Stimulated activated effector memory CD8-positive, alpha-beta T cell treated with anti-CD3 and anti-CD28 coated beads, Interleukin-12 subunit alpha, Interleukin-12 subunit beta, amount 100 ng/mL, for 72 hours (primary cell): ENCODE data around the gene PHF1.

Source experiments
- ATAC-seq: fragments of 150-1000 bp; cut with Tn5 transposase; 2 replicates; pipeline ENCODE4 v1.10.0; 2021
- DNase-seq, 2 donors: peaks; one replicate each; pipeline ENCODE4 v3.0.0; 2021 to 2022; ENCODE audit warnings: low spot score in 2 of 2
- H3K27ac Mint-ChIP-seq: one replicate; pipeline ENCODE4 v1.8.0; 2022; ENCODE audit warnings: mild to moderate bottlenecking, mixed read lengths
- H3K36me3 Mint-ChIP-seq: one replicate; pipeline ENCODE4 v1.8.0; 2022; ENCODE audit warnings: mild to moderate bottlenecking, mixed read lengths
- H3K4me1 Mint-ChIP-seq: one replicate; pipeline ENCODE4 v1.8.0; 2022; ENCODE audit warnings: mixed read lengths
- H3K4me3 Mint-ChIP-seq: one replicate; pipeline ENCODE4 v1.8.0; 2022; ENCODE audit warnings: mild to moderate bottlenecking, mixed read lengths
- H3K9me3 Mint-ChIP-seq: one replicate; pipeline ENCODE4 v1.8.0; 2022; ENCODE audit warnings: mixed read lengths

The PHF1 gene

DNA sequence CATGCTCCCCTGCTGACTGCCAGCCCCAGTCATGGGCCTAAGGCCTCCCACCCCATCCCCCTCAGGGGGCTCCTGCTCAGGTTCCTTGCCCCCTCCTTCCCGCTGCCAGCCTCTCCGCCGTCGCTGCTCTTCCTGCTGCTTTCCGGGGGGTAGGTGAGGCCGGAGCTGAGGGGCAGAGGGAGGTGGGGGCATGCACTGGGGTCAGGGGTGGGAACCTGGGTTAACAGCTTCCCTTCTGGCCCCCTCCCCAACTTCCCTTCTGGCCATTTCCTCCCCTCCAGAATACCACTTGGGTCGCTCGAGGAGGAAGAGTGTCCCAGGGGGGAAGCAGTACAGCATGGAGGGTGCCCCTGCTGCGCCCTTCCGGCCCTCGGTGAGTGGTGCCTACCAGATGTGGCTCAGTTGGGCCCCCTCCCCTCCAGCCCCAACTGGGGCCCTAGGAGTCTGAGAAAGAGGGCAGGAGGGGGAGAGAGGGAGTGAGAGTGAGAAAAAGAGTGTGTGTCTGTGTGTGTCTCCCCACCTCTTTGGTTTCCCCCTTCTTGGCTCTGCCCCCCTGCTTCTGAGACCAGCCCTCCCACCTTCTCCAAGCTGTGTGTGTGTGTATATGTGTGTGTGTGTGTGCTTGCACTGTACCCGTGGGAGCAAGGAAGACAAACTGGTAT lies 21.2 kb downstream of the PHF1 start:
- peaks cover 60% of the 10 kb centered on the region for H3K36me3 Mint-ChIP-seq

DNA sequence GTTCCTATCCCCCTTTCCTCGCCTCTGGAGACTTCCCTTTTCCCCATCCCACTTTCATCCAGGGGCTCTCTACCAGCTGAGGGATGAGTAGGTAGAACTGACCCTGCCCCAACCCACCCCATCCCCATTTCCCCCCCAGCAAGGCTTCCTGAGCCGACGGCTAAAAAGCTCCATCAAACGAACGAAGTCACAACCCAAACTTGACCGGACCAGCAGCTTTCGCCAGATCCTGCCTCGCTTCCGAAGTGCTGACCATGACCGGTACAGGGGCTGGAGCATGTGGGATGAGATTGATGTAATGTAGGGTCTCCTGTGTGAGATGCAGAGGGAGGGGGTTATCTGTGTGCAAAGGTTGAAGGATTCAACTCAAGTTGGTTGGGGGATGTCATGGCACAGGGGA lies 21.7 kb downstream of the PHF1 start:
- Mint-ChIP-seq H3K36me3 (peaks cover 61% of the 10 kb centered on the region), H3K9me3 (no peaks in the 10 kb centered on the region), H3K27ac (peak overlapping the region; percentile 69), H3K4me3 (peak overlapping the region; percentile 88), H3K4me1 (peaks cover 61% of the 10 kb centered on the region)
- ATAC-seq (no peak), DNase-seq (no peak)

More for the DNA sequence above, 21.2 kb downstream of the PHF1 start:
- no peaks in the 10 kb centered on the region for H3K9me3 Mint-ChIP-seq
- no peak for DNase-seq
- ATAC-seq, result no peak
- peak overlapping the region; percentile 88 for H3K4me3 Mint-ChIP-seq
- H3K27ac Mint-ChIP-seq, result peak overlapping the region; percentile 69
- peaks cover 66% of the 10 kb centered on the region for H3K4me1 Mint-ChIP-seq

DNA sequence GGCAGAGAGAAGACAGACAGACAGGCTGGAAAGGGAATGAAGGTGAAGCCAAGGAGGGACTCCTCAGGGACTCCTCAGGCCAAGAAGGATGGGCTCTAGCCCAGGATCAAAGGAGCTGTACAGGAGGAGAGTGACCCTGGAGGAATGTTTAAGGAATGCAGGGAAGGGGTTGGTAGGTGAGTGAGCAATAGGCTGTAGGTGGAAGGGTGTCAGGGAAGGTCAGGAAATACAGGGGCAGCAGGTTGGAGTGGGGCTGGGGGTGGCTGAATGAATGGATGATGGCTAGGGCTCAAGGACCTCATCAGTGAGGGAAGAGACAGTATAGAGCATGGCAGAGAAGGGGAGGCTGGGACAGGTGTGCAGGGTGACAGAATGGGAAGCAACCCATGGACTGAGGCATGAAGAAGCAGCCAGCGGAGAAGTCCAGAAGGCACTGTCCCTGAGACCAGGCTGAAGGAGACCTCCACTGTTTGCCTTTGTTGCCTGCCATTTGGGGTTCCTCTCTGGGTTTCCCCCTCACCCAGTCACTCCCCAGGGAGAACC lies 22.3 kb downstream of the PHF1 start:
- Mint-ChIP-seq H3K4me1 (peaks cover 59% of the 10 kb centered on the region), H3K9me3 (no peaks in the 10 kb centered on the region), H3K4me3 (peak overlapping the region; percentile 88), H3K27ac (peak overlapping the region; percentile 69), H3K36me3 (peaks cover 64% of the 10 kb centered on the region)
- DNase-seq (no peak), ATAC-seq (no peak)

DNA sequence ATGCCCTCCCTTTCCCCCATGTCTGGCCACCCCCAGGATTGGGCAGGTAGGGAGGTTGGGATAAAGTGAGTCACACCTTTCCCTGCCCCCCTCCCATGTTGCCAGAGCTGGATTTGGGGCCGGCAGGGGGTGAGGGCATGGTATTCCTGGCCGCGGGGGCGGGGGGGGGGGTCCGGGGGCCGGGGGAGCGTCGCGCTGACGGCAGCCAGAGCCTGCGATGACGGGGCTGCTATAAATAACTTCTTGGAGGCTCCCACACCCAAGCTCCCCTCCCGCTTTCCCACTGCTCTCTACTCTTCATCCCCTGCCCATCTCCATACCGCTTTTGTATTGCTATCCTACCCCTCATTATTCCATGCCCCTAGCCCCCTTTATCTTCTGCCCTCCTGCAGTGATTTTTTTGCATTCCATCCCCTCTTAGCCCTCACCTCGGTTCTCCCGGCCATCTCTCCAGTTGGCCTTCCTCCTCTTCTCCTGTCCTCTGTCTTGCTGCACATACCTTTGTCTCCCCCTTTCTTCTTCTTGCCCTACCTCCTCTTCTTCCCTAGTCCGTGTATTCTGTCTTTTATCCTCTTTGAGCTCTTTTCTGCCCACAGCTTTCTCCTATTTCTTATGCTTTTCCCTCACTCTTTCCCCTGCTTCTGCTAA lies 22.9 kb downstream of the PHF1 start:
- Mint-ChIP-seq H3K4me1 (peaks cover 54% of the 10 kb centered on the region), H3K9me3 (no peaks in the 10 kb centered on the region), H3K4me3 (no peak overlapping the region)

DNA sequence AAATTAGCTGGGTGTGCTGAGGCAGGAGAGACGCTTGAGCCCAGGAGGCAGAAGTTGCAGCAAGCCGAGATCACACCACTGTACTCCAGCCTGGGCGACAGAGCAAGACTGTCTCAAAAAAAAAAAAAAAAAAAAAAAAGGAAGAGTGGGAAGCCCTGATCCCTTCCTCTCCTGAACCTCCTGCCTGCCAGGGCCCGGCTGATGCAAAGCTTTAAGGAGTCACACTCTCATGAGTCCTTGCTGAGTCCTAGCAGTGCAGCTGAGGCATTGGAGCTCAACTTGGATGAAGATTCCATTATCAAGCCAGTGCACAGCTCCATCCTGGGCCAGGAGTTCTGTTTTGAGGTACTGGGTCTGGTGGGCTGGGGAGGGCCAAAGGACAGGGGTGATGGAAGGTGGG lies 24.1 kb downstream of the PHF1 start:
- DNase-seq (no peak), ATAC-seq (no peak)
- peaks cover 77% of the 10 kb centered on the region for H3K36me3 Mint-ChIP-seq
- no peak overlapping the region for H3K4me3 Mint-ChIP-seq
- H3K4me1 Mint-ChIP-seq, result peaks cover 45% of the 10 kb centered on the region
- peak overlapping the region; percentile 50 for H3K27ac Mint-ChIP-seq
- H3K9me3 Mint-ChIP-seq, result no peaks in the 10 kb centered on the region

More for the DNA sequence above, 22.9 kb downstream of the PHF1 start:
- Mint-ChIP-seq H3K36me3 (peaks cover 64% of the 10 kb centered on the region), H3K27ac (peak overlapping the region; percentile 33)
- no peak for DNase-seq
- no peak for ATAC-seq

DNA sequence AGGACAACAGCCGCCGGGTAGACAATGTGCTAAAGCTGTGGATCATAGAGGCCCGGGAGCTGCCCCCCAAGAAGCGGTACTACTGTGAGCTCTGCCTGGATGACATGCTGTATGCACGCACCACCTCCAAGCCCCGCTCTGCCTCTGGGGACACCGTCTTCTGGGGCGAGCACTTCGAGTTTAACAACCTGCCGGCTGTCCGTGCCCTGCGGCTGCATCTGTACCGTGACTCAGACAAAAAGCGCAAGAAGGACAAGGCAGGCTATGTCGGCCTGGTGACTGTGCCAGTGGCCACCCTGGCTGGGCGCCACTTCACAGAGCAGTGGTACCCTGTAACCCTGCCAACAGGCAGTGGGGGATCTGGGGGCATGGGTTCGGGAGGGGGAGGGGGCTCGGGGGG lies 26.9 kb downstream of the PHF1 start:
- ATAC-seq (no peak), DNase-seq (no peak)
- Mint-ChIP-seq H3K4me1 (peaks cover 20% of the 10 kb centered on the region), H3K36me3 (peaks cover 97% of the 10 kb centered on the region), H3K4me3 (no peak overlapping the region), H3K27ac (no peak overlapping the region), H3K9me3 (no peaks in the 10 kb centered on the region)

DNA sequence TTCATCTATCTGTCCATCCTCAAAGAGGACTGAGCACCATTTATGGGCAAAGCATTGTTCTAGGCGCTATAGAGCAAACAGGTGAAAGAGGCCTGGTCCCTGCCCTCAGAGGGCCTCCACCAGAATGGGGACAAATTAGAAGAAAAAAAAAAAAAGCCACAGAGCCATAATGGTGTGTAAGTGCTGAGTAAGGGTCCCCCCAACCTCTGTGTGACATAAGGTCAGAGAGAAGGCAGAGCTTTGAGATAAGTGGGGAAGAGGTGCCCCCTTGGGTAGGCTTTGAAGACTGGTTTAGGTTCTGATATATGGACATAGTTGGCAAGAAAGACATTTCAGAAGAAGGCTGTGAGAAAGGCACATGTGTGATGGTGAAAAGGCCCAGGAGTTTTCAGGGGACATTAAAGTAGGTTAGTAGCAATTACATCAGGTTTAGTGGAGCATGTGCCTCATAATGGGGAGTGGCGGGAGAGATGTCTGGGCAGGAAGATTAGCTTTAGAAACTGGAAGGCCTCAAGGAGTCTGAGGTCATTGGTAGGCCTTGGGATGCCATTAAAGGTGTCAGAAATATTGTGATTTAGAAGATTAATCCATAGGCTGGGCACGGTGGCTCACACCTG lies 28.3 kb downstream of the PHF1 start:
- Mint-ChIP-seq H3K4me3 (no peak overlapping the region), H3K36me3 (peaks cover 84% of the 10 kb centered on the region), H3K9me3 (no peaks in the 10 kb centered on the region), H3K4me1 (peaks cover 8% of the 10 kb centered on the region), H3K27ac (peak overlapping the region; percentile 79)
- DNase-seq (no peak), ATAC-seq (no peak)

DNA sequence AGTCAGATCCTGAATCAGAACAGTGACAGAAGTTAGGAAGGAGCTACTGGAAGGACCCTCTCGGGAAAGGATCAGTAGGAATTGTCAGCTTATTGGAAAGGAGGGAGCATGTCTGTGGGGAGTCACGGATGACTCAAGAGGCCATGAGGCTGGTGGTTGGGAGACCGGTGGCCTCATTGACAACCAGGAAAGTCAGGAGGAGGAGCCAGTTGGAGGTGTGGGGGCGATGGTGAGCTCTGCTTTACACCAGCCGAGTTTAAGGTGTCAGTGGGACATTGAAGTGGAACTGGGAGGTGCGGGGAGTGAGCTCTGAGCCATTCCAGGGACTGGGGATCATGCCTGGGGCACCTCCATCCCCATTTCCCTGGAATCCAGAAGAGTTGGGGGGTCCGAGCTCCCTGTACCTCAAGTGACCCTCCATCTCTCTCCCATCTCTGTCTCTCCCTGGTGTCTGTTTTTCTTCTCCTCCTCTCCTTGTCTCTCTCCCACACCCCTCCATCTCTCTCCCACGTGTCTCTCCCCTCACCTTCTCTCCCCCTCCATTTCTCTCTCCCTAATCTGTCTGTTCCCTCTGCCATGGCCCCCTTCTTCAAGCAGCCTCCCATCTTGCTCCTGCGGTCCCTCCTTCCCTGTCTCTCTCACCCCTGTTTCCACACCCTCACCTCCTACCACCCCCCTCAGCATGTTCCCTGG lies 29.3 kb downstream of the PHF1 start:
- peaks cover 82% of the 10 kb centered on the region for H3K36me3 Mint-ChIP-seq
- no peak for ATAC-seq
- peaks cover 6% of the 10 kb centered on the region for H3K4me1 Mint-ChIP-seq
- no peak for DNase-seq
- H3K27ac Mint-ChIP-seq, result peak overlapping the region; percentile 79
- no peaks in the 10 kb centered on the region for H3K9me3 Mint-ChIP-seq
- H3K4me3 Mint-ChIP-seq, result no peak overlapping the region

DNA sequence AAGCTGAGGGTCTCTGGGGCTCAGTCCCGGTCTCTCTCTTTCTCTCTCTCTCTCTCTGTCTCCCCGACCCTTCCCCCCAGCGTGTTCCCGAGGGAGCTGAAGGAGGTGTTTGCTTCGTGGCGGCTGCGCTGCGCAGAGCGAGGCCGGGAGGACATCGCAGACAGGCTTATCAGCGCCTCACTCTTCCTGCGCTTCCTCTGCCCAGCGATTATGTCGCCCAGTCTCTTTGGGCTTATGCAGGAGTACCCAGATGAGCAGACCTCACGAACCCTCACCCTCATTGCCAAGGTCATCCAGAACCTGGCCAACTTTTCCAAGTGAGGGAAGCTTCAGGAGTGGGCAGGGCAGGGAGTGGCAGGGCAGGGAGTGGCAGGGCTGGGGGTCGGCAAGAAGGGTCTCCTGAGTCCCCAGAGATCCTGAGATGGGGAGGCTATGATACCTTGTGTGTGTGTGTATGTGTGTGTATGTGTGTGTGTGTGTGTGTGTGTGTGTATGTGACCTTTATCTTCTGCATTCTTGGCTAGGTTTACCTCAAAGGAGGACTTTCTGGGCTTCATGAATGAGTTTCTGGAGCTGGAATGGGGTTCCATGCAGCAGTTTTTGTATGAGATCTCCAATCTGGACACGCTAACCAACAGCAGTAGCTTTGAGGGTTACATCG lies 30.0 kb downstream of the PHF1 start:
- DNase-seq (no peak), ATAC-seq (no peak)
- Mint-ChIP-seq H3K4me1 (peaks cover 6% of the 10 kb centered on the region), H3K27ac (peak overlapping the region; percentile 79), H3K9me3 (no peaks in the 10 kb centered on the region), H3K36me3 (peaks cover 82% of the 10 kb centered on the region), H3K4me3 (no peak overlapping the region)

DNA sequence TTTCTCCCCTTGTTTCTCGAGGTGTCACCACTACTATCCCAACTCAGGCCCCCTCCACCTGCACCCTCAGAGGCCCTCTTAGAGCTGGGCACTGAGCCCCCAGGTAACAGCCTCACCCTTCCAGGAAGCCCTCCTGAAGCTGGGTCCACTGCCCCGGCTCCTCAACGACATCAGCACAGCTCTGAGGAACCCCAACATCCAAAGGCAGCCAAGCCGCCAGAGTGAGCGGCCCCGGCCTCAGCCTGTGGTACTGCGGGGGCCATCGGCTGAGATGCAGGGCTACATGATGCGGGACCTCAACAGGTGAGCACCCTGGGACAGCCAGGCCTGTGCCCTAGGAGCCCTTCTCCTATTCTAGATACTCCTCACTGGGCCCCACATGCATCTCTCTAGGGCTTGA lies 30.6 kb downstream of the PHF1 start:
- no peak for ATAC-seq
- Mint-ChIP-seq H3K4me3 (no peak overlapping the region), H3K9me3 (no peaks in the 10 kb centered on the region), H3K36me3 (peaks cover 82% of the 10 kb centered on the region), H3K27ac (peak overlapping the region; percentile 79), H3K4me1 (peaks cover 11% of the 10 kb centered on the region)
- no peak for DNase-seq

DNA sequence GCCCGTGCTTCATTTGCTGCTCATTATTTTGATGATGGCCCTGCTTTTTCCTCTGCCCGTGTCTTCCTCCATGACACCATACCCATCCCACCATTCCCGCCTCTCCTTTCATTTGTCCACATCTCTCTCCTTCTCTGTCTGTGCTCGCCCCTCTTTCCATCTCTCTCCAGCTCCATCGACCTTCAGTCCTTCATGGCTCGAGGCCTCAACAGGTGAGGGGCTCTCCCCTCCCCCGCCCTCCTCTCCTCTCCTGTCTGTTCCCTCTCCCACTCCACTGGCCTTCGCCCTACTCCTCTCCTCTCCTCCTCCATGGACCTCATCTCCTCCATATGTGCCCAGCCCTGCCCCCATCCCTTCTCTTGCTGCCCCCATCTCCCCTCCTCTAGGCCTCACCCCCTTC lies 31.5 kb downstream of the PHF1 start:
- Mint-ChIP-seq H3K27ac (peak overlapping the region; percentile 79), H3K4me1 (peaks cover 11% of the 10 kb centered on the region), H3K4me3 (no peak overlapping the region), H3K9me3 (no peaks in the 10 kb centered on the region), H3K36me3 (peaks cover 81% of the 10 kb centered on the region)
- ATAC-seq (no peak), DNase-seq (no peak)

DNA sequence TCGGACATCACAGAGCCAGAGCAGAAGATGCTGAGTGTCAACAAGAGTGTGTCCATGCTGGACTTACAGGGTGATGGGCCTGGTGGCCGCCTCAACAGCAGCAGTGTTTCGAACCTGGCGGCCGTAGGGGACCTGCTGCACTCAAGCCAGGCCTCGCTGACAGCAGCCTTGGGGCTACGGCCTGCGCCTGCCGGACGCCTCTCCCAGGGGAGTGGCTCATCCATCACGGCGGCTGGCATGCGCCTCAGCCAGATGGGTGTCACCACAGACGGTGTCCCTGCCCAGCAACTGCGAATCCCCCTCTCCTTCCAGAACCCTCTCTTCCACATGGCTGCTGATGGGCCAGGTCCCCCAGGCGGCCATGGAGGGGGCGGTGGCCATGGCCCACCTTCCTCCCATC lies 32.2 kb downstream of the PHF1 start:
- H3K4me3 Mint-ChIP-seq, result no peak overlapping the region
- H3K9me3 Mint-ChIP-seq, result no peaks in the 10 kb centered on the region
- H3K36me3 Mint-ChIP-seq, result peaks cover 83% of the 10 kb centered on the region
- no peak for DNase-seq
- H3K4me1 Mint-ChIP-seq, result peaks cover 14% of the 10 kb centered on the region
- H3K27ac Mint-ChIP-seq, result peak overlapping the region; percentile 56
- no peak for ATAC-seq

DNA sequence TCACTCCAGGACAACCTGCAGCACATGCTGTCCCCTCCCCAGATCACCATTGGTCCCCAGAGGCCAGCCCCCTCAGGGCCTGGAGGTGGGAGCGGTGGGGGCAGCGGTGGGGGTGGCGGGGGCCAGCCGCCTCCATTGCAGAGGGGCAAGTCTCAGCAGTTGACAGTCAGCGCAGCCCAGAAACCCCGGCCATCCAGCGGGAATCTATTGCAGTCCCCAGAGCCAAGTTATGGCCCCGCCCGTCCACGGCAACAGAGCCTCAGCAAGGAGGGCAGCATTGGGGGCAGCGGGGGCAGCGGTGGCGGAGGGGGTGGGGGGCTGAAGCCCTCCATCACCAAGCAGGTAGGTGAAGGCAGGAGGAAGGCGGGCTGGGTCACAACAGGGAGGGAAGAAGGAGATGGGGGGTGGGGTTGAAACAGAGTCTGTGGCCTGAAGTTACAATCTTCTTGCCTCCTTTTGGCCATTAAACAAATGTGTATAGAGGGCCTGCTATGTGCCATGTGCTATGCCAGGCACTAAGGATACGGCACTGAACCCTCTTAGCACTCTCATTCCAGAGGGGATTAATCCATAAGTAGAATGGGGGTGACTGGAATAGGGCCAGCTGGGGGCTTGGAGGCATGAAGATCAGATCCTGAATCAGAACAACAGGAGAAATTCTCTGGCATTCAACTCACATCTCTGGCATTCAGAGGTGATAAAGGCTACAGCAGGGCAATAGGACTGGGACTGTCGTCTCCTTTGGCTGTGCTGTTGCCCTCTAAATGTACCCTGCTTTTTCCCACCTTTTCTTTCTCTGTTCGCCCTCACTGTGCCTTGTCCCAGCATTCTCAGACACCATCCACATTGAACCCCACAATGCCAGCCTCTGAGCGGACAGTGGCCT lies 33.0 kb downstream of the PHF1 start:
- Mint-ChIP-seq H3K36me3 (peaks cover 83% of the 10 kb centered on the region), H3K27ac (peak overlapping the region; percentile 60), H3K9me3 (no peaks in the 10 kb centered on the region), H3K4me1 (peaks cover 23% of the 10 kb centered on the region), H3K4me3 (no peak overlapping the region)
- ATAC-seq (no peak), DNase-seq (no peak)

DNA sequence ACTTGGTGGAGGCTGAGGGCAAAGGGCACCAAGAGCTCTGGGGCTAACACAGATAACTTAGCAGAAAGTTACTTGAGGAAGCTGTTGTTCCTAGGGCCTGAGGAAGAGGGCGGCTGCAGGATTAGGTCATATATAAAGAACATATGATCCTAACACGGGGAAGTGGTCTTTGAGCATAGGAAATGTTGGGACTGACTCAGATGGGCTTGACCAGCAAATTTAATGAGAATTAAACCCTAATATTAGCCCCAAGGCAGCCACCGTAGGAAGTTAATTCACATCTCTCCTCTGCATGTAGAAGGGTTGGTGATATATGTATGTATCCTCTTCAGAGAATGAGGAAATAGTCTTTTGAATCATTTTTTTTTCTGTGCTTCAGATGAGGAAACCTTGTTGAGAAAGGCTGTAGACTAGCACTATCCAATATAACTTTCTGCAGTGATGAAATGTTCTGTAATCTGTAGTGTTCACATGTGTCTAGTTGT lies 34.3 kb downstream of the PHF1 start:
- DNase-seq (no peak), ATAC-seq (no peak)
- Mint-ChIP-seq H3K4me1 (peaks cover 19% of the 10 kb centered on the region), H3K9me3 (no peaks in the 10 kb centered on the region), H3K27ac (peak overlapping the region; percentile 60), H3K36me3 (peaks cover 73% of the 10 kb centered on the region), H3K4me3 (no peak overlapping the region)
